C4-2B (cell line): ENCODE measurements around the gene BCKDHA.

Experiments used
- CTCF ChIP-seq: fragments of 450-650 bp; conservative IDR thresholded peaks from 2 replicates; pipeline ENCODE4 v1.5.1; 2017; ENCODE audit warnings: mild to moderate bottlenecking
- ZFX ChIP-seq: fragments of 450-650 bp; IDR thresholded peaks from 2 replicates; pipeline ENCODE4 v1.6.1; 2017

- TF ChIP-seq CTCF, result no peak
- TF ChIP-seq ZFX, result no peak
These were observed 46.0 kb upstream of the BCKDHA start for GRCh38 chr19:41351339-41352245.
